Activated T-helper 1 cell treated with anti-CD3 and anti-CD28 coated beads, Interleukin-12 subunit alpha, Interleukin-12 subunit beta, Interleukin-2, Interleukin-4 antibody, amounts not matched to agents 30 ng/mL and 10 ng/mL and 1 ng/mL, durations not matched to agents 14 hours and 24 hours and 36 hours (primary cell): ENCODE results near the gene GSAP. TPM values are rescaled to one million over a fixed set of nuclear protein-coding genes. Genes with fewer than 3 reads are reported as not detected.
"Not testable (repeated sequence)": the region's sequence is repeated elsewhere in the genome, so short reads cannot be mapped to it uniquely, and the experiment has no call there.

ENCODE experiments used
- DNase-seq: peaks from one replicate; pipeline ENCODE4 v3.0.0; 2021; ENCODE audit warnings: low spot score
- H3K27ac Mint-ChIP-seq: one replicate; pipeline ENCODE4 v1.8.0; 2021; ENCODE audit warnings: mild to moderate bottlenecking, mixed read lengths
- H3K27me3 Mint-ChIP-seq: one replicate; pipeline ENCODE4 v1.8.0; 2022; ENCODE audit warnings: mild to moderate bottlenecking, moderate library complexity, mixed read lengths; ENCODE audit not compliant: insufficient read depth
- H3K36me3 Mint-ChIP-seq: one replicate; pipeline ENCODE4 v1.8.0; 2021; ENCODE audit warnings: low read depth, mixed read lengths
- H3K4me1 Mint-ChIP-seq: one replicate; pipeline ENCODE4 v1.8.0; 2021; ENCODE audit warnings: low read depth, mixed read lengths
- H3K4me3 Mint-ChIP-seq: one replicate; pipeline ENCODE4 v1.8.0; 2021; ENCODE audit warnings: mild to moderate bottlenecking, moderate library complexity, mixed read lengths
- H3K9me3 Mint-ChIP-seq: one replicate; pipeline ENCODE4 v1.8.0; 2021; ENCODE audit warnings: mixed read lengths
- intact Hi-C: fragments of 100-400 bp; cut with micrococcal nuclease; formaldehyde crosslinking; loops from one replicate; pipeline ENCODE4 v1.15.1; 2024
- total RNA-seq: library from RNA; stranded (reverse); gene quantifications from 2 replicates; pipeline ENCODE4 v1.2.3, GENCODE V29; 2022

The GSAP gene, protein sequence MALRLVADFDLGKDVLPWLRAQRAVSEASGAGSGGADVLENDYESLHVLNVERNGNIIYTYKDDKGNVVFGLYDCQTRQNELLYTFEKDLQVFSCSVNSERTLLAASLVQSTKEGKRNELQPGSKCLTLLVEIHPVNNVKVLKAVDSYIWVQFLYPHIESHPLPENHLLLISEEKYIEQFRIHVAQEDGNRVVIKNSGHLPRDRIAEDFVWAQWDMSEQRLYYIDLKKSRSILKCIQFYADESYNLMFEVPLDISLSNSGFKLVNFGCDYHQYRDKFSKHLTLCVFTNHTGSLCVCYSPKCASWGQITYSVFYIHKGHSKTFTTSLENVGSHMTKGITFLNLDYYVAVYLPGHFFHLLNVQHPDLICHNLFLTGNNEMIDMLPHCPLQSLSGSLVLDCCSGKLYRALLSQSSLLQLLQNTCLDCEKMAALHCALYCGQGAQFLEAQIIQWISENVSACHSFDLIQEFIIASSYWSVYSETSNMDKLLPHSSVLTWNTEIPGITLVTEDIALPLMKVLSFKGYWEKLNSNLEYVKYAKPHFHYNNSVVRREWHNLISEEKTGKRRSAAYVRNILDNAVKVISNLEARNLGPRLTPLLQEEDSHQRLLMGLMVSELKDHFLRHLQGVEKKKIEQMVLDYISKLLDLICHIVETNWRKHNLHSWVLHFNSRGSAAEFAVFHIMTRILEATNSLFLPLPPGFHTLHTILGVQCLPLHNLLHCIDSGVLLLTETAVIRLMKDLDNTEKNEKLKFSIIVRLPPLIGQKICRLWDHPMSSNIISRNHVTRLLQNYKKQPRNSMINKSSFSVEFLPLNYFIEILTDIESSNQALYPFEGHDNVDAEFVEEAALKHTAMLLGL
- 1.3 and 1.6 TPM in 2 replicates for total RNA-seq

DNA sequence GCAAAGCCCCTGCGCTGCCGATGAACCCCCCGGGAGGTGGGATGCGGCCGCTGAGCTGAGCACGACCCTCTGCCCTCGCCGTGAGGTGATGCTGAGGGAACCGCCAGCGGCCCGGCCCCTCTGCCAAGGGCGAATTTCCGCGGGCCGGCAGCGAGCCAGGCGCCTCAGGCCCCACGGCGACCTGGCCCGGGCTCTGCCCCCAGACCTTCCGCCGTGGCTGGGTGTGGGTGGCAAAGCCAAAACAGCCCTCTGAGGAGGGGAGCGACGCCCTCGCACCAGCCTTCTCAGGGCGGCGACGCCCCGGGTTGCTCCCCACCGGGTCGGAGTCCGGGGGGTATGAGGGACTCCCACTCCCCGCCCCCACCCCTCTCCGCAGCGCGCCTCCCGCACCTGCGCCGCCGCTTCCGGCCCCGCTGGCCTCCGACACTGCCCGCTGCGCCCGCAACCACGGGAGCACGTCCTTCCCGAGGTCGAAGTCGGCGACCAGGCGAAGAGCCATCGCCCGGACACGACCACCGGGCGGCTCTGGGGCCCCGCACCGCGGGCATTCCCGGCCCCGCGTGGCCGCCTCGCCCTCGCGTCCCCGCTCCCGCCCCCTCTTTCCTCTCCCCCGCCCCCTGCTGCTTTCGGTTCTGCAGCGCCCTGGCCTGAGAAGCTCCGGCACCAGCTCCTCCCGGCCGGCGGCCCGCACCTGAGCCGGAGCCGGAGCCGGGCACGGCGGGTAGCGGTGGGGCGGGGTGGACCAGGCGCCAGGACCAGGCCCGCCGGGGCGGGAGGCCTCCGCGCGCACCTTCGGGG is at the start of gene GSAP:
GSAP (minus strand) TSS at position 527 of the 798 bp plus-strand sequence; CDS start at position 499, 28 bp downstream.
- H3K27me3 Mint-ChIP-seq: peaks cover 30% of the 10 kb centered on the region
- H3K36me3 Mint-ChIP-seq: no peaks in the 10 kb centered on the region
- peaks cover 20% of the 10 kb centered on the region for H3K4me1 Mint-ChIP-seq

DNA sequence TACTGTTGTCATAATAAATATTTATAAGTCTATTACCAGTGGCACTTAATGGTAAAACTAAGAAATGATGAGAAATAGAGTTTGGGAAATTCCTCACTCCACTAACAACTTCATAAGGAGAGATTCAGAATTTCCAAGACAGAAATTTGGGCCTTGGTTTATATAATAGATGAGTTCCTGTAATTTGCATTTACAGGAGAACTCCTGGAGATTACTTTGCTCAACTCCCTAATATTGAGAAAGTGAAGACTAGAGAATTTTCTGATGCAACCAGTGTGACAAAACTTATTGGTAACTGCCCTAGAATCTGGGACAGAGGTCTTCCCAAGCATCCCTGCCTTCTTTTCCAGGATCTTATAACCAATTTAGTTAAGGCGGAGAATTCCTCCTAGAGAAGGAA is 49.1 kb upstream of the GSAP start:
- H3K27me3 Mint-ChIP-seq: peaks cover 5% of the 10 kb centered on the region
- DNase-seq: no peak
- H3K36me3 Mint-ChIP-seq: no peaks in the 10 kb centered on the region
- no peak overlapping the region for H3K4me3 Mint-ChIP-seq
- H3K27ac Mint-ChIP-seq: no peak overlapping the region
- no peaks in the 10 kb centered on the region for H3K9me3 Mint-ChIP-seq
- intact Hi-C loops: no loop called here
- H3K4me1 Mint-ChIP-seq: peaks cover 9% of the 10 kb centered on the region

More for the DNA sequence above, at the start of gene GSAP:
- intact Hi-C loops: loop anchor here (1.0 to 10.0 kb wide), 4 partner anchors 23 to 379 kb away; partner anchors contain the start of genes PHTF2, PTPN12 and TMEM60
- peak; percentile 38 for DNase-seq
- H3K4me3 Mint-ChIP-seq: peak within 1 kb of the TSS; percentile 50
- peak within 1 kb of the TSS; percentile 58 for H3K27ac Mint-ChIP-seq
- H3K9me3 Mint-ChIP-seq: no peaks in the 10 kb centered on the region

DNA sequence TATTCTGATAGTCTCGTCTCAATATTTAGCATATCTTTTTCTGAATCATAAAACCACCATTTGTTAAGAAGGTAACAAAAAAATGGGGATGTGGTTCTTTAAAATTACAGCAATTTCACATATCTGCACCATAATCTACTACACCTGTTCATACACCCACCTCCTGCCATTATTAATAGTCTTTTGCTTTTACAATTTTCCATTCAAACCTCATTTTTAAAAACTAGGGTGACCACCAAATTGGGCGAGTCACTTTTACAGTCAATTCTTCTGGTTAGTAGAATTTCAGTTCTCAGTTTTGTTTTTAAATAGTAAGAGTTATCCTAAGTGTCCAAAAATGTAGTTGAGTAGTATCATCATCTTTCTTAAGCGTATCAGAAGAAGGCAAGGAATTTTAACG is 48.4 kb upstream of the GSAP start:
- intact Hi-C loops: no loop called here
- Mint-ChIP-seq H3K4me1 (peaks cover 9% of the 10 kb centered on the region), H3K27me3 (peaks cover 5% of the 10 kb centered on the region)

DNA sequence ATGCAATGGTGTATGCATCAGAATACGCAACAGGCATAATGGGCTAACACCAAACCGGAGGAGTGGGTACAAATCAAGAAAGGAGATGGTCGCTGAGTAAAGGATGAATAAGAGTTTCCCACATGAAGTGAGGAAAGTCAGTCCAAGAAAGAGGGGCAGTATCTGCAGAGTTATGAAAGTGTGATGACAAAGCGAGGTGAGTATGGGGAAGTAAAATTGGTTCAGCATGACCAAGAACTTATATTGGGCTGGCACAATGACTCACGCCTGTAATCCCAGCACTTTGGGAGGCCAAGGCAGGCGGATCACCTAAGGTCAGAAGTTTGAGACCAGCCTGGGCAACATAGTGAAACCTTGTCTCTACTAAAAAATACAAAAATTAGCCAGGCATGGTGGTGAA is 47.5 kb upstream of the GSAP start:
- H3K36me3 Mint-ChIP-seq, H3K4me1 Mint-ChIP-seq, intact Hi-C loops, H3K9me3 Mint-ChIP-seq, H3K27me3 Mint-ChIP-seq, H3K4me3 Mint-ChIP-seq, H3K27ac Mint-ChIP-seq, DNase-seq: not testable (repeated sequence)

More for the DNA sequence above, 48.4 kb upstream of the GSAP start:
- H3K36me3 Mint-ChIP-seq: no peaks in the 10 kb centered on the region
- no peak for DNase-seq
- no peaks in the 10 kb centered on the region for H3K9me3 Mint-ChIP-seq
- no peak overlapping the region for H3K27ac Mint-ChIP-seq
- H3K4me3 Mint-ChIP-seq: no peak overlapping the region

DNA sequence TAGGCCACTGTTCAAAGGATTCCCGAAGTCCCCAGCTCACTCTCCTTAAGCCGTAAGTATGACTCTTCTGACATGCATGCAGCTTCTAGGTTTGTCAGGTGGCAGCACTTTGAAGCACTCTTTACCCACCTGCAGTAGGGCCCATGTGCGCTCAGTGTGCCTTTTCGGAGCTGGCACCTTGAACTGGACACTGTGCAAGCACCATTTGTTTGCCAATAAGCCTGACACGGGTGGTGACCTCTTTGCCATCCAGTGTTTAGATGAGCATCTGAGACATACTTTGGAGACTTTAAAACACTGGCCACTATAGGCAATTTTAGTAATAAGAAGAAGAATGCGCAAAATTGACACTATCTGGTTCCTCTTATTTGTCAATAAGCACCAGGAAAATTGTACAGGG is 45.7 kb upstream of the GSAP start:
- no peak for DNase-seq
- peaks cover 9% of the 10 kb centered on the region for H3K4me1 Mint-ChIP-seq
- H3K27me3 Mint-ChIP-seq: peaks cover 5% of the 10 kb centered on the region
- H3K4me3 Mint-ChIP-seq: no peak overlapping the region
- no peak overlapping the region for H3K27ac Mint-ChIP-seq
- no peaks in the 10 kb centered on the region for H3K36me3 Mint-ChIP-seq
- no peaks in the 10 kb centered on the region for H3K9me3 Mint-ChIP-seq
- intact Hi-C loops: no loop called here

DNA sequence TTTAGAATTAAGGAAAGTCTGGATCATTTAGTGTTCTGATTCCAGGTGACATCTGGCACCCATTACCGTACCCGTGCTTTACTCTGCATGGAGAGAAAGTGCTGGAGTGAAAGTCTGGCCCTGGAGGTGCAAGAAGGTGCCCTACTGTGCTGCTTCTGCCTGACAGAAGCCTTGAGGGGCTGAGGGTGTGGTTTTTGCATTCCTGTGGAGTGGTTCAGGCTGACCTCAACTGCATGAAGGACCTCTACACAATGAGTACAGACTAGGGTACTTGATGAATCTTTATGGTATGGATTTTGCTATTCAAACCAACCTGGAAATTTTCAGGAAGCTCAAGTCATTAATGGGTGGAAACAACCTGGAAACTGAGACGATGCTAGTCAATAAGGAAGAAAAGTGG is 45.1 kb upstream of the GSAP start:
- H3K4me3 Mint-ChIP-seq: no peak overlapping the region
- H3K36me3 Mint-ChIP-seq: no peaks in the 10 kb centered on the region
- H3K27me3 Mint-ChIP-seq: peaks cover 3% of the 10 kb centered on the region
- no peaks in the 10 kb centered on the region for H3K9me3 Mint-ChIP-seq
- intact Hi-C loops: no loop called here
- H3K27ac Mint-ChIP-seq: no peak overlapping the region
- H3K4me1 Mint-ChIP-seq: peaks cover 9% of the 10 kb centered on the region
- DNase-seq: no peak

DNA sequence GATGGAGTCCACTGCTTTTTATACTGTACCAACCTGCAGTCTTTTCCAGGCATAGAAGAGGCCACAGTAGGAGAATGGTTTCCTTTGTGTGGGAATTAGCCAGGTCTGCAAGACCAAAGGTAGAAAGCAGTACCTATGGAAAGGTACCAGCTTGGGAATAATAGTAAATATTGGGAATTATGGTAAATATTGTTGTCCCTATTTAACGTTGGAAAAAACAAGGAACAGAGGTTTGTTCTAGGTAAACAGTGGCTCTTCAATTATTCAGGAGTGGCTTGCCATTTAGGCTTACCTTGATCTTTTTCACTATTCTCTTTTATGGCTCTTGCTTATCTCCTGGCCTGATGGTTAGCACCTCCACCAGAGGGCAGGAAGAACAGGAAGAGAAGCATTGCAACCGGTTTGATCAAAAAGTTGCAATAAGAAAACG is 43.9 kb upstream of the GSAP start:
- DNase-seq: no peak
- Mint-ChIP-seq H3K9me3 (no peaks in the 10 kb centered on the region), H3K36me3 (no peaks in the 10 kb centered on the region), H3K4me3 (no peak overlapping the region), H3K4me1 (peaks cover 9% of the 10 kb centered on the region), H3K27ac (no peak overlapping the region), H3K27me3 (peaks cover 3% of the 10 kb centered on the region)
- intact Hi-C loops: no loop called here

DNA sequence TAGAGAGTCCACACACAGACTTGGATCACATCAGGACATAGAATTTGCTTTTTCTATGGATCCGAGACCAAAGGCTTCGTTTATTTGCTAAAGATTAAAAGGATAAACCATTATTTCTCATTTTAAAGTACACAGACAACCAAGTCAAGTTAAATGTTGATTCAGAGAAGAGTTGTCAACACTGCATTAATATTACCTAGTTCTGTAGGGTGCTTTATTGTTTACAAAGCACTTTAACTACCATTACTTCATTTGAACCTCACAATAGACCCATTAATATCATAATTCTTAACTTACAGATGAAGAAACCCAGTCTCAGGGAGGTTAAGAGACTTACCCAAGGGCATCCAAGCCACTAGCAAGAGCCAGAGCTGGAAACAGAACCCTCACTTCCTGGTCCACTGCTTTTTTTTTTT is 43.2 kb upstream of the GSAP start:
- no peaks in the 10 kb centered on the region for H3K36me3 Mint-ChIP-seq
- peaks cover 3% of the 10 kb centered on the region for H3K4me1 Mint-ChIP-seq
- DNase-seq: no peak
- H3K27ac Mint-ChIP-seq: no peak overlapping the region
- H3K27me3 Mint-ChIP-seq: peaks cover 3% of the 10 kb centered on the region
- no peaks in the 10 kb centered on the region for H3K9me3 Mint-ChIP-seq
- intact Hi-C loops: no loop called here
- H3K4me3 Mint-ChIP-seq: no peak overlapping the region

DNA sequence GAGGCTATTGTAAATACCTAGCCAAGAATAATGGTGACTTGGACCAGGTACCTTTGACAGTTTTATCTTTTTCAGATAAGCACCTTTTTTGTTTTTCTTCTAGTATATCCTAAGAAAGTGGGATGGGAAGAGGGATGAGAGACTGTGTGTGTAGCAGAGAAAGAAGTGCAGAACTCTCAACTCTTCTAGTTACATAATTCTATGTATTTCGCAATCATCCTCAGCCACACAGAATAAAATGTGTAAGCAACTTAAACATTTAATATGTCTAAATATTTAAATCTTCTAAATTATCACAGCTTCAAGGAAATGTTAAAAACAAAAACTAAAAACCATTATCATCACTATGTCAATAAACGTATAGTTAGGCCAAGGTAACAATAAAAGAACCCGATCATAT is 42.6 kb upstream of the GSAP start:
- intact Hi-C loops: no loop called here
- Mint-ChIP-seq H3K9me3 (no peaks in the 10 kb centered on the region), H3K27me3 (no peaks in the 10 kb centered on the region), H3K36me3 (no peaks in the 10 kb centered on the region), H3K4me3 (no peak overlapping the region), H3K4me1 (no peaks in the 10 kb centered on the region), H3K27ac (no peak overlapping the region)
- DNase-seq: no peak

DNA sequence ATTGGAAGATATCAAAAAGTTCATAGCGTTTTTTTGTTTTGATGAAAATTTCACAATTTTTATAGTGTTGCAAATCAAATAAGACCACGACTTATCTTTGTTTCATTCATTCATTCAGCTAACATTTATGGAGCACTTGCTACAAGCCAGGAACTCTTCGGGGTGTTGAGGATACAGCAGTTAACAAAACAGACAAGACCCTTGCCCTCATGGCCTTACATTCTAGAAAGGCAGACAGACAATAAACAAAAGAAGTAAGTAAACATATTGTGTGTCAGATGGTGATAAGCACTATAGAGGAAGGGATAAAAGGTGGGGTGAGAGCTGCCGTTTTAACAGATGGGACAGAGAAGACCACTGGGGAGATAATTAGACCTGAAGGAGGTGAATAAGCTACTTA is 41.6 kb upstream of the GSAP start:
- Mint-ChIP-seq H3K9me3 (no peaks in the 10 kb centered on the region), H3K27ac (no peak overlapping the region), H3K4me1 (no peaks in the 10 kb centered on the region), H3K36me3 (no peaks in the 10 kb centered on the region), H3K27me3 (no peaks in the 10 kb centered on the region), H3K4me3 (no peak overlapping the region)
- intact Hi-C loops: no loop called here
- no peak for DNase-seq

DNA sequence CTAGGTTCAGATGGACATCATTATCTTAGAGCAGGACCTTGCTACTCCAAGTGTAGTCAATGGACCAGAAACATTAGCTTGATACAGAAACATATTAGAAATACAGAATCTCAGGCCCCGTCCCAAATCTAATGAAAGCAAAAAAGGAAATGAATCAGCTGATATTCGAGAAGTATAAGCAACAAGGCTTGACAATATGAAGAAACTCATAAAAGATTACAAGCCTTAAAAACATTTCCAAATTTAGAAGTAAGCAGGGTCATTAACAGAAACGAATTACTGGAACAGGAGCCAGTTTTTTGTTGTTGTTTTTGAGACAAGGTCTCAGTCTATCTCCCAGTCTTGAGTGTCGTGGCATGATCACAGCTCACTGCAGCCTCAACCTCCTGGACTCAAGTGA is 40.5 kb upstream of the GSAP start:
- no peaks in the 10 kb centered on the region for H3K27me3 Mint-ChIP-seq
- H3K36me3 Mint-ChIP-seq: no peaks in the 10 kb centered on the region
- no peak for DNase-seq
- H3K27ac Mint-ChIP-seq: no peak overlapping the region
- no peaks in the 10 kb centered on the region for H3K4me1 Mint-ChIP-seq
- H3K4me3 Mint-ChIP-seq: no peak overlapping the region
- intact Hi-C loops: no loop called here
- no peaks in the 10 kb centered on the region for H3K9me3 Mint-ChIP-seq

DNA sequence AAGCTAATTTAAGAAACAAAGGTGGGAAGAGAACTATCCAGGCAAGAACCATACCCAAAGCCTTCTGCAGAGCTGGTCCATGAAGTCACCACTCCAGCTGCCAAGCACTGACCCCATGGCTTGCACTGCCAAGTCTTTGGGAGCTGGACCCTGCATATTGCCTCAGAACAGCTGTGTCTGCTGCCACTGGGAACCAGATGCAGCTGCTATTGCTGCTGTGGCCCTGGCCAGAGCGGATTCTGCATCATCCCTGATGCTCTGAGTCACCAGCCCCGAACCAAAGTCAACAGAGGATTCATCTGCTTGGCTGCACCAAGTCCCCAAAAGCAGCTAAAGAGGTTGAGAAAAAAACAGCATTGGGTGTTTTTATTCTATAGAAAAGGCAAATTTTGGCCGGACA is 39.2 kb upstream of the GSAP start:
- H3K4me1 Mint-ChIP-seq: no peaks in the 10 kb centered on the region
- H3K27ac Mint-ChIP-seq: no peak overlapping the region
- H3K9me3 Mint-ChIP-seq: no peaks in the 10 kb centered on the region
- H3K4me3 Mint-ChIP-seq: no peak overlapping the region
- no peak for DNase-seq
- H3K27me3 Mint-ChIP-seq: no peaks in the 10 kb centered on the region
- no peaks in the 10 kb centered on the region for H3K36me3 Mint-ChIP-seq
- intact Hi-C loops: no loop called here
